Mucosa of stomach (tissue), 1 donor: Measurements from ENCODE around the gene KRTAP19-6.

Experiments
- H3K27me3 ChIP-seq: one replicate; pipeline ENCODE4 v1.7.0; 2013; ENCODE audit warnings: mild to moderate bottlenecking, low read length; ENCODE audit not compliant: control insufficient read depth, insufficient read depth
- H3K36me3 ChIP-seq: one replicate; pipeline ENCODE4 v1.7.0; 2013; ENCODE audit warnings: low read length; ENCODE audit not compliant: control insufficient read depth, insufficient read depth
- H3K4me1 ChIP-seq: one replicate; pipeline ENCODE4 v1.7.0; 2013; ENCODE audit warnings: mild to moderate bottlenecking, low read length; ENCODE audit not compliant: control insufficient read depth, insufficient read depth
- H3K4me3 ChIP-seq: one replicate; pipeline ENCODE4 v1.7.0; 2013; ENCODE audit warnings: low read length
- H3K9ac ChIP-seq: one replicate; pipeline ENCODE4 v1.7.0; 2013; ENCODE audit warnings: mild to moderate bottlenecking, low read length, moderate library complexity
- H3K9me3 ChIP-seq: one replicate; pipeline ENCODE4 v1.7.0; 2013; ENCODE audit warnings: mild to moderate bottlenecking, low read length, moderate library complexity; ENCODE audit not compliant: control insufficient read depth
- donor health status: Pancreatic carcinoma.

Gene KRTAP19-6, protein sequence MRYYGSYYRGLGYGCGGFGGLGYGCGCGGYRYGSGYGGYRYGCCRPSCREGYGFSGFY

DNA sequence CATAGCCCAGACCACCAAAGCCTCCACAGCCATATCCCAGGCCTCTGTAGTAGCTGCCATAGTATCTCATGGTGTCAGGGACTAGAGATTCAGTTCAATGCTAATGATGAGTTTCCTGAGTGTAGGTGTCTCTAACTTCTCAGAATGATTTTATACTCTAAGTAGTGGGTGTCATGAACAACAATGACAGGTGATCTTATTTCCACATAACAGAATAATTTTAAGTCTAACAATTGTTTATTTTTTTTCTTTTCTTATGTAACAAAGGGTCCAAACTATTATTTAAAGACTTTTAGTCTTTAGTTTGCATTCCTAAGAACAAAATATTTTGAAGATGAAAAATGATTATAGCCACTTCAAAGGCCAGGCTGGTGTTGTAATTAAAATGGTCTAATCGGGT lies at the start of gene KRTAP19-6:
TSS of gene KRTAP19-6 (minus strand) at position 101 of the 400 bp plus-strand sequence. CDS start at position 70, 31 bp downstream.
- Histone ChIP-seq H3K4me3 (no peak within 1 kb of the TSS), H3K27me3 (no peaks in the 10 kb centered on the region), H3K9ac (no peak within 1 kb of the TSS), H3K36me3 (no peaks in the 10 kb centered on the region), H3K4me1 (no peaks in the 10 kb centered on the region), H3K9me3 (no peaks in the 10 kb centered on the region)

GRCh38 chr21:30590297-30590696 lies 48.6 kb upstream of the KRTAP19-6 start, which contains the start of gene KRTAP22-2:
Gene KRTAP22-2 (minus strand): TSS chr21:30590397.
- Histone ChIP-seq H3K4me1 (no peaks in the 10 kb centered on the region), H3K4me3 (no peak within 1 kb of the TSS), H3K27me3 (no peaks in the 10 kb centered on the region), H3K9me3 (no peaks in the 10 kb centered on the region), H3K36me3 (no peaks in the 10 kb centered on the region), H3K9ac (no peak within 1 kb of the TSS)

GRCh38 chr21:30582870-30583269 lies 41.2 kb upstream of the KRTAP19-6 start:
- Histone ChIP-seq H3K36me3 (no peaks in the 10 kb centered on the region), H3K9ac (no peak overlapping the region), H3K4me1 (no peaks in the 10 kb centered on the region), H3K4me3 (no peak overlapping the region), H3K9me3 (no peaks in the 10 kb centered on the region), H3K27me3 (no peaks in the 10 kb centered on the region)

- Histone ChIP-seq H3K9ac (no peak overlapping the region), H3K4me3 (no peak overlapping the region)
These were observed 38.5 kb upstream of the KRTAP19-6 start for GRCh38 chr21:30580132-30580531.

DNA sequence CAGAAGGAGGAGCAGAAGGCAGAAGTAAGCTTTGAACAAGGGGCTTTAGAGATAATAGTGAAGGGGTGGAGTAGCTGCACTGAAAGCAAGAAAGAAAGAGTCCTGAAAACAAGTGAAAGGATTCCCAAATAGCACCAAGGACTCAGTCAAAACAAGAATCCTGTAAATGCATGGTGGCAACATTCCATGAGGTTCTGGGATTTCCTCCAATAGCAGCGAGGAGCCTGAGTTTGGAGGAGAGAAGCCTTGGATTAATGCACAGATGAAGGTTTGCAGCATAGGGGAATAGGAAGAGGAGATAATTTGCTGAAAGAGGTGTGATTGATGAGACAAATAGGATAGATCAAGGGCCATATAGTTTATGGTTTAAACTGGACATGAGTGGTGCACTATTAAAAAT lies 37.7 kb upstream of the KRTAP19-6 start:
- Histone ChIP-seq H3K27me3 (no peaks in the 10 kb centered on the region), H3K36me3 (no peaks in the 10 kb centered on the region), H3K4me1 (no peaks in the 10 kb centered on the region), H3K9ac (no peak overlapping the region), H3K9me3 (no peaks in the 10 kb centered on the region), H3K4me3 (no peak overlapping the region)

More at GRCh38 chr21:30580132-30580531, 38.5 kb upstream of the KRTAP19-6 start:
- no peaks in the 10 kb centered on the region for H3K27me3 ChIP-seq
- H3K4me1 ChIP-seq, result no peaks in the 10 kb centered on the region
- H3K36me3 ChIP-seq, result no peaks in the 10 kb centered on the region
- no peaks in the 10 kb centered on the region for H3K9me3 ChIP-seq

GRCh38 chr21:30577766-30578165 lies 36.1 kb upstream of the KRTAP19-6 start:
- Histone ChIP-seq H3K36me3 (no peaks in the 10 kb centered on the region), H3K27me3 (no peaks in the 10 kb centered on the region)

DNA sequence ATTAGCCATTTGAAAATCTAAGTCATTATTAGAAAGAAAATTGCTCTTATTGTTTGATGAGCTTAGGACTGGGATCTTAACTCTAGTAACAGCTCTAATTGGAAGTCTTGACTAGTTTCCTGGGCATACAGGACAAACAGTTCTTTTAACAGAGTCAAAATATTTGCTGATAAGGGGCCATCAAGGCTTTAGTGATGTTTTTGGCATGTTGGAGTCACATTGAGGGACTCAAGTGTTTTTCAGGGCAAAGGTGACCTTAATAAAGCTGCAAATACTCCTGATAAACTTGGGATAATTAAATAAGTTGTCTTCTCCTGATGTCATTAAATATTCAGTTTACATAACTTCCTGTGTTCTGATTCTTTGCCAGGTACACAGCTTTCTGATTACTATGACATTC lies 26.0 kb upstream of the KRTAP19-6 start:
- H3K27me3 ChIP-seq, result no peaks in the 10 kb centered on the region
- no peaks in the 10 kb centered on the region for H3K36me3 ChIP-seq
- no peak overlapping the region for H3K4me3 ChIP-seq
- H3K4me1 ChIP-seq, result no peaks in the 10 kb centered on the region
- no peaks in the 10 kb centered on the region for H3K9me3 ChIP-seq
- H3K9ac ChIP-seq, result no peak overlapping the region

More at GRCh38 chr21:30577766-30578165, 36.1 kb upstream of the KRTAP19-6 start:
- Histone ChIP-seq H3K4me3 (no peak overlapping the region), H3K4me1 (no peaks in the 10 kb centered on the region), H3K9me3 (no peaks in the 10 kb centered on the region), H3K9ac (no peak overlapping the region)

GRCh38 chr21:30563630-30564029 lies 22.0 kb upstream of the KRTAP19-6 start:
- no peaks in the 10 kb centered on the region for H3K9me3 ChIP-seq
- H3K4me3 ChIP-seq, result no peak overlapping the region
- no peak overlapping the region for H3K9ac ChIP-seq
- H3K27me3 ChIP-seq, result no peaks in the 10 kb centered on the region
- H3K4me1 ChIP-seq, result no peaks in the 10 kb centered on the region
- no peaks in the 10 kb centered on the region for H3K36me3 ChIP-seq

DNA sequence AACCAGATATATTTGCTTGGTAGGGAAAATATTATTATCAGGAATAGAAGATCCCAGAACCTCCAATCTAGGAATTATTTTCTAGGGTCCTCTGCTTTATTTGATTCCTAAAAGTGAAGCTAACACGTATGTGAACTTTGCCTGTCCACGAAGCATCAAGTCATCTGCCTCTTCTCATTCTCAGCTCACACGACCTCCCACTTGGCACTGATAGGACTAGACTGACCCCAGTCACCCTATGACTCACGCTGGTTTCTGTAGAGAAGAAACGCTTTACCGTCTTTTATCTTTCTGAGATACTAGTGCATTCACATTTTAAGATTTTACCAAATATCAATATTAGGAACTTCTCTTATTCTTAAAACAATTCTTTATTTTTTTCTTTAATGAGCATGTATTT lies 21.4 kb upstream of the KRTAP19-6 start:
- no peaks in the 10 kb centered on the region for H3K4me1 ChIP-seq
- no peaks in the 10 kb centered on the region for H3K9me3 ChIP-seq
- H3K36me3 ChIP-seq, result no peaks in the 10 kb centered on the region
- H3K27me3 ChIP-seq, result no peaks in the 10 kb centered on the region
- no peak overlapping the region for H3K9ac ChIP-seq
- H3K4me3 ChIP-seq, result no peak overlapping the region

DNA sequence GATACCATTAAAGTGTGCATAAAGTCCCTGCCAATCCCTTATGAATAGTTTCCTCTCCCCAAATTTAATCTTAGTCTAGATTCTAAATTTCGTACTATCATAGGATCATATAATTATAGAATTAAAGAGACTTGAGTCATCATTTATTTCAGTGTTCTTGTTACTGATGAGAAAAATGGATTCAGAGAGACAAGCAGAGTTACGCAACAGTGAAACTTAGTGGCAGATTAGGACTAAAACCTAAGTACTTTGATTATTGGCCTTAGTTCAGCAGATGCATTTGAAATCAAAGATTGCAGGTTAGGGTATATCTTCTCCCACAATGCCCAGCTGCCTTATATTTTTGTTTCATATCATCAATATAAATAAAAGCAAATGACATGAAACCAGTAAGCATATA lies 20.3 kb upstream of the KRTAP19-6 start:
- no peaks in the 10 kb centered on the region for H3K36me3 ChIP-seq
- H3K4me1 ChIP-seq, result no peaks in the 10 kb centered on the region
- H3K27me3 ChIP-seq, result no peaks in the 10 kb centered on the region
- no peak overlapping the region for H3K9ac ChIP-seq
- no peaks in the 10 kb centered on the region for H3K9me3 ChIP-seq
- H3K4me3 ChIP-seq, result no peak overlapping the region

- Histone ChIP-seq H3K4me1 (no peaks in the 10 kb centered on the region), H3K36me3 (no peaks in the 10 kb centered on the region), H3K9ac (no peak within 1 kb of the TSS), H3K27me3 (no peaks in the 10 kb centered on the region), H3K4me3 (no peak within 1 kb of the TSS), H3K9me3 (no peaks in the 10 kb centered on the region)
These were observed 19.7 kb upstream of the KRTAP19-6 start, which contains the start of gene KRTAP19-7 for GRCh38 chr21:30561264-30561895. Gene KRTAP19-7 (minus strand): TSS chr21:30561314. CDS start chr21:30561289, 25 bp downstream.

DNA sequence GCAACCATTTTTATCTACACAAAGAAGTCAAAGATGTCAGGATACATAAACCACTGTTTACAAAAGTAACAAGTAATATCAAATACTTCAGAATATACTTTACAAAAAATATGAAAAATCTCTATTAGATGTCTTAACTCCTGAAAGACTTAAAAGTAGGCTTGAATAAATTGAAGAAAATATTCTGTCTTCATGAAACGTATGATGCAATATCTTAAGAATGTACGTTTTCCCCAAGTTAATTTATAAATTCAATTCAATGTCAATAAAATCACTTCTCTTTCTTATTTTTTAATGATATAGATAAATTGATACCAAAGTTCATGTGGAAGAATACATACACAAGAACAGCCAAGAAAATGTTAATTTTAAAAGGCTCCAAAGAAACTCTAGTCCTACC lies 13.4 kb upstream of the KRTAP19-6 start:
- Histone ChIP-seq H3K36me3 (no peaks in the 10 kb centered on the region), H3K27me3 (no peaks in the 10 kb centered on the region), H3K9me3 (no peaks in the 10 kb centered on the region), H3K9ac (no peak overlapping the region), H3K4me3 (no peak overlapping the region), H3K4me1 (no peaks in the 10 kb centered on the region)
